AG04450 (cell line): Measurements from ENCODE around the gene LPCAT1. TPM values are rescaled to one million over a fixed set of nuclear protein-coding genes. Genes with fewer than 3 reads are reported as not detected.
"Not testable (repeated sequence)": the region's sequence is repeated elsewhere in the genome, so short reads cannot be mapped to it uniquely, and the experiment has no call there.

ENCODE experiments used
- CTCF ChIA-PET: fragments of 300-600, 350-600 bp; formaldehyde crosslinking; extraction: SDS; loops from one replicate; lab custom pipeline; 2022; ENCODE audit warnings: antibody characterized with exemption, inconsistent platforms; lab: Charles Lee
- POLR2A ChIA-PET: fragments of 350-600 bp; formaldehyde crosslinking; extraction: SDS; loops from one replicate; lab custom pipeline; 2021; ENCODE audit warnings: antibody characterized with exemption, inconsistent platforms; lab: Yijun Ruan, JAX
- DNase-seq: peaks from one replicate; pipeline ENCODE4 v3.0.0-alpha.2; 2011; ENCODE audit warnings: low read depth, low spot score
- H3K27ac ChIP-seq: one replicate; pipeline ENCODE4 v1.5.1; 2012; ENCODE audit warnings: low read depth, low read length, control low read depth
- H3K27me3 ChIP-seq: one replicate; pipeline ENCODE4 v1.6.0; 2012; ENCODE audit warnings: low read length; ENCODE audit not compliant: control insufficient read depth, insufficient read depth
- H3K4me3 ChIP-seq: 2 replicates; pipeline ENCODE4 v1.5.1; 2011; ENCODE audit warnings: mild to moderate bottlenecking, low read depth, low read length, control low read depth
- H3K9me3 ChIP-seq: 2 replicates; pipeline ENCODE4 v1.5.1; 2012; ENCODE audit warnings: low read length; ENCODE audit not compliant: control insufficient read depth, insufficient read depth
- CTCF ChIP-seq: IDR thresholded peaks from 2 replicates; pipeline ENCODE4 v1.5.1; 2011; ENCODE audit warnings: low read depth, low read length, control low read depth, inconsistent platforms
- polyA minus RNA-seq: library from RNA; depleted of rRNA, polyadenylated mRNA; stranded (reverse); fragments of >200 nt; gene quantifications from 2 replicates; pipeline ENCODE4 v1.2.3, GENCODE V29; 2011; rRNA and poly(A)+ RNA removed
- polyA plus RNA-seq: library from polyadenylated mRNA; depleted of rRNA; stranded (reverse); fragments of >200 nt; gene quantifications from 2 replicates; pipeline ENCODE4 v1.2.3, GENCODE V29; 2011; rRNA removed

LPCAT1 gene, protein sequence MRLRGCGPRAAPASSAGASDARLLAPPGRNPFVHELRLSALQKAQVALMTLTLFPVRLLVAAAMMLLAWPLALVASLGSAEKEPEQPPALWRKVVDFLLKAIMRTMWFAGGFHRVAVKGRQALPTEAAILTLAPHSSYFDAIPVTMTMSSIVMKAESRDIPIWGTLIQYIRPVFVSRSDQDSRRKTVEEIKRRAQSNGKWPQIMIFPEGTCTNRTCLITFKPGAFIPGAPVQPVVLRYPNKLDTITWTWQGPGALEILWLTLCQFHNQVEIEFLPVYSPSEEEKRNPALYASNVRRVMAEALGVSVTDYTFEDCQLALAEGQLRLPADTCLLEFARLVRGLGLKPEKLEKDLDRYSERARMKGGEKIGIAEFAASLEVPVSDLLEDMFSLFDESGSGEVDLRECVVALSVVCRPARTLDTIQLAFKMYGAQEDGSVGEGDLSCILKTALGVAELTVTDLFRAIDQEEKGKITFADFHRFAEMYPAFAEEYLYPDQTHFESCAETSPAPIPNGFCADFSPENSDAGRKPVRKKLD
- polyA plus RNA-seq: 23.4 and 23.5 TPM in 2 replicates
- 18.9 and 26.5 TPM in 2 replicates for polyA minus RNA-seq

- ChIA-PET POLR2A (interaction anchor here (1.4 kb wide), 1 partner anchor 85 kb away, joined by 3 read pairs; no protein-coding TSS in a partner anchor), CTCF (no interaction called here)
- no peaks in the 10 kb centered on the region; the same call in 1 of the 2 replicates for H3K9me3 ChIP-seq
- no peak for TF ChIP-seq CTCF
- no peak for DNase-seq
- H3K27me3 ChIP-seq: peaks cover 4% of the 10 kb centered on the region
- H3K27ac ChIP-seq: peak within 1 kb of the TSS; percentile 75
- peak within 1 kb of the TSS; percentile 75 for H3K4me3 ChIP-seq
These were observed at the start of gene LPCAT1 for GRCh38 chr5:1523793-1524480. TSS of gene LPCAT1 (minus strand) at chr5:1523960. CDS start at chr5:1523844, 116 bp downstream.

DNA sequence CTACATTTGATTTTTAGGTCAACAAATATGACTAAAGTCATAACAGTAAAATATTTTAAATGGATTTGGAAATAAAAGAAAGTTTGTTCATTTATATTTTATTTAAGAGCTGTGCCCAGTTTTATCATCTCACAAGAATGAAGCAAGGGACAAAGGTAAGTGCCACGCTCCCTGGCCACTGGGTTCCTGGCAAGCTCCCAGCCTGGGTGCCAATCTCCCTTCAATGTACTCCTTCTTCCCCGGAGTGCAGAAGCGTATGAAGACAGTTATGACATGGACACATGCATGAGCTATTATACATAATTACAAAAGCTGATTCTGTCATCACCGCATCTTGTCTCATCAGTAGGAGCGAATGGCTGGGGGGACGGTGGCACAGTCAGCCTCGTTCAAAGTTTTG, 48.1 kb upstream of the LPCAT1 start:
- DNase-seq, CTCF ChIA-PET, H3K27me3 ChIP-seq, H3K4me3 ChIP-seq, H3K27ac ChIP-seq: not testable (repeated sequence)
- POLR2A ChIA-PET: interaction anchor here (0.7 kb wide), 1 partner anchor 594 kb away, joined by 14 read pairs; no protein-coding TSS in a partner anchor
- H3K9me3 ChIP-seq: peaks cover 10% of the 10 kb centered on the region

DNA sequence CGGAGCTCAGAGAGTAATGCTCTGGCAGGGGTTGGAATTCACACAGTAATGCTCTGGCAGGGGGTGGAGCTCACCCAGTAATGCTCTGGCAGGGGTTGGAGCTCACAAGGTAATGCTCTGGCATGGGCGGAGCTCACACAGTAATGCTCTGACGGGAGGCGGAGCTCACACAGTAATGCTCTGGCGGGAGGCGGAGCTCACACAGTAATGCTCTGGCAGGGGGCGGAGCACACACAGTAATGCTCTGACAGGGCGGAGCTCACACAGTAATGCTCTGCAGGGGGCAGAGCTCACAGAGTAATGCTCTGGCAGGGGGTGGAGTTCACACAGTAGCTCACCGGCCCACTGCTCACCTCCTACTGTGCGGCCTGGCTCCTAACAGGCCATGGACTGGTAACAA, 47.2 kb upstream of the LPCAT1 start:
- no peak for DNase-seq
- Histone ChIP-seq H3K9me3 (peaks cover 10% of the 10 kb centered on the region), H3K27ac (no peak overlapping the region), H3K27me3 (peaks cover 4% of the 10 kb centered on the region), H3K4me3 (no peak overlapping the region)
- no peak for TF ChIP-seq CTCF
- CTCF ChIA-PET: no interaction called here
- POLR2A ChIA-PET: no interaction called here

GRCh38 chr5:1568201-1568979, 44.6 kb upstream of the LPCAT1 start:
- Histone ChIP-seq H3K4me3 (no peak overlapping the region), H3K27ac (peak overlapping the region; percentile 61), H3K9me3 (peaks cover 10% of the 10 kb centered on the region), H3K27me3 (peaks cover 3% of the 10 kb centered on the region)
- POLR2A ChIA-PET: interaction anchor here (1.0 to 1.3 kb wide), 2 partner anchors 46 to 1306 kb away, joined by 3 to 4 read pairs; no protein-coding TSS in a partner anchor
- no peak for TF ChIP-seq CTCF
- CTCF ChIA-PET: no interaction called here
- peak; percentile 57 for DNase-seq

DNA sequence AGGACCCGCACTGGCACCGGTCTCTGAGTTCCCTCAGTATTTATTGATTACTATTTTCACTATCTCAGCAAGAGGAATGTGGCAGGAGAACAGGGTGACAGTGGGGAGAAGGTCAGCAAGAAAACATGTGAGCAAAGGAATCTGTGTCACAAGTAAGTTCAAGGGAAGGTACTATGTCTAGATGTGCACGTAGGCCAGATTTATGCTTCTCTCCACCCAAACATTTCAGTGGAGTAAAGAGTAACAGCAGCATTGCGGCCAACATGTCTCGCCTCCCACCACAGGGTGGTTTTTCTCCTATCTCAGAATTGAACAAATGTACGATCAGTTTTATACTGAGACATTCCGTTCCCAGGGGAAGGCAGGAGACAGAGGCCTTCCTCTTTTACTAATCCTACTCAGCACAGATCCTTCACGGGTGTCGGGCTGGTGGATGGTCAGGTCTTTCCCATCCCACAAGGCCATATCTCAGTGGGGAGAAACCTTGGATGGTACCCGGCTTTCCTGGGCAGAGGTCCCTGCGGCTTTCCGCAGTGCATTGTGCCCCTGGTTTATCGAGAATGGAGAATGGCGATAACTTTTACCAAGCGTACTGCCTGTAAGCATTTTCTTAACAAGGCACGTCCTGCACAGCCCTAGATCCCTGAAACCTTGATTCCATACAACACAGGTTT, 43.9 kb upstream of the LPCAT1 start:
- DNase-seq, H3K4me3 ChIP-seq, CTCF ChIA-PET, H3K27me3 ChIP-seq: not testable (repeated sequence)
- H3K27ac ChIP-seq: peak overlapping the region; percentile 22
- H3K9me3 ChIP-seq: peaks cover 15% of the 10 kb centered on the region
- POLR2A ChIA-PET: interaction anchor here (1.0 to 1.3 kb wide), 2 partner anchors 46 to 1305 kb away, joined by 3 to 4 read pairs; no protein-coding TSS in a partner anchor
